SKM-1 (cell line): Measurements from ENCODE around the gene ERC2.
"Not testable (repeated sequence)": the region's sequence is repeated elsewhere in the genome, so short reads cannot be mapped to it uniquely, and the experiment has no call there.

Experiments
- DNase-seq: peaks from one replicate; lab custom pipeline; 2025; ENCODE audit not compliant: unreplicated experiment; lab: John Stamatoyannopoulos, UW

ERC2 gene

DNA sequence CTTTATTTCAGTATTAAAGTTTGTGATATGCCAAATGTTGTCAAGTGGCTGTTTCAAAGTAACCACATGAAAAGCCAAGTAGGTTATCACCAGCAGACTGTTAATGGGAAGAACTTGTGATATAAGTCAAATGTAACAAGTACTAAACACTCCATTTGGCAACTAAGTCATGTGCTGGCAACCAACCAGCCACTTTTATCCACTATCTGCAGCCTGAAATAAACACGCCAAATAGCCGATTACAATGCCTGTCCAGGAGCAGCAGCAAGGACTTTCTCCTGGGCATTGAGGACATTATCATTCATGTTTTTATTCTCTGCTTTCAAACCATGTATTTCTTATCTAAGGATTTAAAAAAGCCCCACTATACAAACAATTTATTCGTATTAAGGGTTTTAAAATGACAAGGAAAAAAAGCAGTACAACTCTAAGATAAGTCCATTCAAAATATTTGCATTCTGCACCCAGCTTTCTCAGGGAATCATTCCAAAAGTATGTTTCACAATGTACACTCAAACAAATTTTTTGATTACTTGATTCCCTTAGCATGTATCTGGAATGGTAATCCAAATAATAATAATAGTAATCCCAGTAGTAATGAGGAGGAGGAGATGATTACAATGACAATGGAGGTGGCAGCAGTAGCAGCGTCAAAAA is 448.6 kb downstream of the ERC2 start:
- no peak for DNase-seq

DNA sequence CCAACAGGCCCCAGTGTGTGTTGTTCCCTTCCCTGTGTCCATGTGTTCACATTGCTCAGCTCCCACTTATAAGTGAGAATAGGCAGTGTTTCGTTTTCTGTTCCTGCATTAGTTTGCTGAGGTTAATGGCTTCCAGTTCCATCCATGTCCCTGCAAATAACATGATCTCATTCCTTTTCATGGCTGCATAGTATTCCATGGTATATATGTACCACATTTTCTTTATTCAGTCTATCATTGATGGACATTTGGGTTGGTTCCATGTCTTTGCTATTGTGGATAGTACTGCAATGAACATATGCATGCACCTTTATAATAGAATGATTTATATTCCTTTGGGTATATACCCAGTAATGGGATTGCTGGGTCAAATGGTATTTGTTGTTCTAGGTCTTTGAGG is 452.9 kb downstream of the ERC2 start:
- DNase-seq: not testable (repeated sequence)

DNA sequence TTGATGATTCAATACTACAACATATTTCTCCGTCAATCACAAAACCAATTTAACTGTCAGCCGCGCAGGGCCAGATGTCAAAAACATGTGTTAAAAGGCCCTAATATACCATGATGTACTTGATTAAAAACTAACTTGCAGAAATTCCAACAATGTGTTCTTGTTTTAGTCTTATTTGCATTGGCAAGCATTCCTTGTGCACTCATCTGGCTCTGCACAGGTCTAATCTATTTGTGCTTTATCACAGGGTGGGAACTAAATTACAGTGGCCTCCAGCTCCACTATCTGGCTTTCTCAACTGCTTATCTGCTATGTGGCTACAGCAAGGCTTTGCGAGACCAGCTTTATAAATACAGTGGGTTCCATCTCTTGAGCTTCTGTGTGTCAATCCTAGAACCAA is 455.5 kb downstream of the ERC2 start:
- DNase-seq: no peak

DNA sequence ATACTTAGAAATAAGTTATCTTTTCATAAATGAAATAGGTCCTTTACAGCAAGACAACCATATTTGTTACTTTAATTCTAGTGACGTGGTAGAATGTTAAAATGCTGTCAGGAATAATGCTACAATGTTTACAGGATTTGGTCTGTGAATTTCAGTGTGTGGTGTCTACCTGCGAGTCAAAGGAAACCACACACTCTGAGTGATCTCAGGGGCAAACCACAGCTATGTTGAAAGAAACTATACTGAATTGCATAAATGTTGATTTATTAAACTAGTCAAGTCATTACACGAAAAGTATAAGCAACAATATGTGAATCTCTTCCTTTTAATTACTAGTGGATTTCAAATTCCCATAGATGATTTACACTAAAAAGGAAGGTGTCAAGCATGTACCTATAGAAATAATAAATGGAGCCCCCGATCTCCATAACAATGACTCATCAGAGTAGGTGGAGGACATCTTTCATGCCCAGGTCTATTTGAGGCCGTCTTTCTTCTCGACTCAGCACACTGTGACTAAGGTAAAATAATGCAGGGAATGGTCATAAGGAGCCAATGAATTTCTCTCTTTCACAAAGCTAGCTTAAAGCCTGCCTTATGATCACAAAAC is 463.0 kb downstream of the ERC2 start:
- no peak for DNase-seq

DNA sequence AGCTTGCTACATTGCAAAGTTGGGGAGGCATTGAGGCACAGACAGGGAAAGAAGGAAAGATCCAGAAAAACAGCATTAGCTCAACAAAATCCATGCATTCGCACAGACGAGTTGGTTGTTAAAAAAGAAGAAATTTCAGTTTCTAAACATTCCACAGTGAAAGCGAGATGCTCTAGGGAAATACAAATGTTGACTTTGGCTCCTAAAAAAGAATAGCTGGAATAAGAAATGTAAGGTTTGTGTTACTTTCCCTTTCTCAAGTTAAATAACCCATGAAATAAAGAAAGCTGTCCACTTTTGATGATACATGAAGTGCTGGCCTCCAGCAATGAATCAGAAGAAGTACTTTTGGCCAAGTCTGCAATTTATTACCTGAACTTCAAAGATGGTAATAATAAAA is 465.1 kb downstream of the ERC2 start:
- no peak for DNase-seq

DNA sequence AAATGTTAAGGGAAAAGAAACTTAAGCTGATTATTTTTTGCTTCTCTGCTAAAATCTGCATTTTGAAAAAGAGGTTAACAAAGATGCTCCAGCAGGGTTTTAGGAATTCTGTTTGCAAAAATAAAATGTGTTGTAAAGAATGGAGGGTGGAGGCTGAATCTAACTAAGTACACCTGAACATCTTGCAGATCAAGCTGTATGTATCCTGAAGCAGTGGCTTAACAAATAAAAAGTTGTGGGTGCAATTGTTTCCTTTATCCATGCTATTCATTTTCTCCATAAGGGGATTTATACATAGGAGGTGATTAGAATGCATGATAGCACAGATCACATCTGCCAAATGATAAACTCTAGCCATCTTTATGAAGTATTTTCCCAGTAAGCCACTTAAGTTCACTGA is 466.3 kb downstream of the ERC2 start:
- DNase-seq: no peak

DNA sequence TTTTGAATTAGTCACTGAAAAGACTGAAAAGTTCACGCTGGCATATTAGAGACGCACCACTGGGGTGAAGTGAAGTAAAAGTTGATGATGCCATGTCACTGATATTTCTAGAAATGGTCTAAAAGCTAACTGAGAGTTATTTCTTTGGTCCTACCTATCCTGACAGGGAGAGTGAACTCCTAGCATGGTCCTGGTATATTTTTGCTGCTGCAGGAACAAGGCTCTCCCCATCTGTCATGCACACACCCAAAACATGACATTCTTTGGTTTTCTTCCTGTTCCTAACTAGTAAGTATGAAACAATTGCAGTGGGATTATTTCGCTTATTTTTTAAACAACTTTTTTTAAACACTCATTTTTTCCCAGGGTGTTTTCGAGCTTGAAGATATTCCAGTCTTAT is 466.7 kb downstream of the ERC2 start:
- DNase-seq: no peak

DNA sequence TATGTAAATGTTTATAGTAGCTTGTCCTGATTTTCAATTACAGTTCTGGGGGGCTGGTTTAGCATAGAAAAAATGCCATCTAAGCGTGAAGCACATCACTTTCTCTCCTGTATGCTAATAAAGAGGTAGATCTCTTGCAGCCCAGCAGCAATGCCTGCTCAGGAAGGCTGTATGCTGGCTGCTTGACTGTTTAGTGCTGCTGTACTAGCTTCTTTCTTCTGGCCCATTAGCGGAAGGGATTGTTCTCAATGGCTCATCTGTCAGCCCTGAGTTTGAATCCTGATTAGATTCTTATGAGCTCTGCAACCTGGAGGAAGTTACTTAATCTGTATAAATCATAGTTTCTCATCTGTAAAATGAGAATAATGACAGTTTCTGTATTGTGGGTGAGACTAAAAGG is 478.9 kb downstream of the ERC2 start:
- no peak for DNase-seq

DNA sequence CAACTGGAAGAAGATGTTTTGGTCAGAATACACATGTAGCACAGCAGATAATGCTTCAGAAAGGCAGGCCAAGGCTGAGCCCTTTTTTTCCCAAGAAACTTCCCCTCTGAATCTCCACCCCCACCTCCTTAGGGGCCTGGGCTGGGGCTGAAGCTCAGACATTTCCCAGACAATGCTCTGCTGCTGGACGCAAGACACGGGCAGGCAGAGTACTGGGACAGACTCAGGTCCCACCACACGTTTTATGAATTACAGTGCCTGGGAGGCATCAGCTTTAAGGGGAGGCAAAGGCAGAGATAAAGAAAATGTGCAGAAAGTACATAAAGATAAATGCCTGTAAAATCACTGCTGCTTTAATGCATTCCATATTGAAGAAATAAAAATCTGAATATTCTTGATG is 479.4 kb downstream of the ERC2 start:
- no peak for DNase-seq

DNA sequence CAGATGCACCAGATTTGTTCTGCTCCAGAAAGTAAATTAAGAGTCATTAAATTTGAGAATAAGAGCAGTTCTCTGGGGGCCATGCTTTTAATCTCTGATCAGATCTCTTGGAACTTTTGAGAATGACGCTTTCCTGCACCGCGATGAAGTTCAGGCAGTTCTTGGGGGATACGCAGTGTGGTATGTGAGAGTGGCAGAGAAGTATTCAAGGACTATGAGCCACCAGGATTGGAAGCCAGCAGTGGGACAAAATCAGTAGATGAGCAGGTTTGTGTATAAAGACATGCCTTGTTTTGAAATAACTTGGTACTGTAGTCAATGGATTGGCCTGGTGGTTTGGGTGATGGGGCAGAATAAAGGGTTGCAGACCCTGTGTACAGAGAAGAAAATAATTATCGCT is 483.6 kb downstream of the ERC2 start:
- no peak for DNase-seq

DNA sequence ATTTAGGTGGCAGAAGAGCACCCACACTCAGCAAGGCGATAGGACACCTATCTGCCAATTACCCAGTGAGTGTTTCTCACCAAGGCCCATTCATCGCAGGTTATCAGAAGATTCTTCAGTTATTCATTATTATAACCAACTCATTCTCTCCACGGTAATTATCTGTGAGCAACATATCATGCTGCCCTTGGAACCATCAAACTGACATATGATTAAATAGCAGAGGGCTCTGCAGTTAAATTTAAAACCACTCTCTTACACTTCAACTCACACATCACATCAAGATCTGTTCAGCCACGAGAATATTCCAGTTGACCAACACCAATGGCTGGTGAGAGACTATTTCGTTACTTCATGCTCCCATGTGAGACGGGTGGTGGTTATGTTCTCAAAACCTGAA is 489.3 kb downstream of the ERC2 start:
- DNase-seq: no peak

DNA sequence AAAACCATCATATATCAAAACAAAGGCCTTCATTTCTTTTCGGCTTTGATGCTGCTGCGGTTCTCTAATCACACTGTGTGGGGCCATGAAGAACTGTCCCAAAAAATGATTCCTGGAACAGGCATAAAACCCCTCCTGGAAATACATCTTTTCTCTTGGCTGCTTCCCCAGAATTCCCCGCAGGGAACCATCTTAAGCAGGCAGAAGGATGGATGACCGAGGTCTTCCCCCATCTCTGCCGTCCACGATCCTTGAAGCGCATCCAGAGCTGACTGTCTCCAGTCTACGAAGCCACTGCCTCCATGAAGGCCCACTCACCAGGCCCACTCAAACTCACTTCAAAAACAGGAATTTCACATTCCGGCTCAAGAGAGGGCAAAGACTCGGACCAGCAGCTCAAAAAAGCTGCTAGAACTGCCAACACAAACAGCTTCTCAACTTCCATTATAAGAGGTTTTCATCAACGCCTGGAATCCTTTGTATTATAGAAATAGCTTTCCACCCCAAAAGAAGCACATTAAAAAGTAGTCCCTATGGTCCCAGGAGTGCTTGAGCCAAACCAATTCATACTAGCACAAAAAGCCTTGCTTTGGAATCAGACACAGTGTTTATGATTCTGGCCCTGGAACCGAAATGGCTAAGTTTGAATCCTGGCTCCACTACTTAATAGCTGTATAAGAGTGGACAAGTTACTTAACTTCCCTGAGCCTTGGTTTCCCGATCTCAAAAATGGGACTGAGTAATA is 493.7 kb downstream of the ERC2 start:
- DNase-seq: no peak

DNA sequence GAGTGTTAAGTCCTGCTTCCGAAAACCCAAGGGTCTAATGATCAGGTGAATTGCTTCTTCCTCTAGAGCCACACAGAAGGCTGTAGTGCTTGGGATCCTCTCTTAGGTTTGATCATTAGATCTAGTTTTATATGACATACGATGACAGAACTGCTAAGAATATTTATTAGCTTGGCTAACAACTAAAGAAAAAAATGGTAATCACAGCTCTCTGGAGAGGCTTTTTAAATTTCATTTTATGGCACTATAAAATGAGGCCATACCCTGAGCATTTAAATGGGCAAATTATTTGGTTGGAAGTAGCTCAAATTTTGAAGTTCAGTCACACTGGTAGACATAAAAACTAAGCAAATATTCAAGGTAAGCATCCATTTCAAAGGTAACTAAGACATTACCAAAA is 498.6 kb downstream of the ERC2 start:
- DNase-seq: no peak

DNA sequence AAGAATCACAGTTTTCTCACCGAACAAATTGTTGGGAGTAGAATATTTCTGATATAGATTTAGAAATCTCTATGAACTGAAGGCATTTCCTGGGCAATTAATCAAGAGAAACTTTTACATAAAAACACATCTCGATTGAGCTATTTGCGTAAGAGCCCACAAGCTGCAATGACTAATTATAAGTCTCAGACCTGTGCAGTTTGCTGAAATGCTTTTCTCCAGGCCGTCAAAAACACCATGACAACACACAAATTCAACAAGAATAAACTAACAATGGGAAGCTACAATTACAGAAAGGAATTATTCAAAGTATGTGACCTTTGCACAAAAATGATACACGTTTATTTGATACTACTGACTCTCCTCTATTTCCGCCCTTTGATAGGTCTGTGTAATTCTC is 499.9 kb downstream of the ERC2 start:
- no peak for DNase-seq

DNA sequence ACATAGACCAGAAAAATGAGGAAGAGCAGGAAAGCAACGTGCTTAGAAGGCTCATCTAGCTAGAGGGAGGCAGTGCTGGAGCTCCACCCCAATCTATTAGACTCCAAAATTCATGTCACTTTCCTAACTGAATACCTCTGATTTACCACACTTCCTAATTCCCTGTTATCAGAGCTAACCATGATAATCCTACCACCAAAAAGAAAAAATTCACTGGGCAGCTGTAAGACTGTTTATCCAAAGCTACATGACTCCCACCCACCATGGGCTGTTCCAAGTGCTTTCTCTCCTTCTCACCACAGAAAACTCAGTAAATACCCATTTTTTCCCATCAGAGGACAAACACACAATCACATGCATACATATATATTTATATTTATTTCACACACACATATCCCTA is 501.7 kb downstream of the ERC2 start:
- DNase-seq: no peak

DNA sequence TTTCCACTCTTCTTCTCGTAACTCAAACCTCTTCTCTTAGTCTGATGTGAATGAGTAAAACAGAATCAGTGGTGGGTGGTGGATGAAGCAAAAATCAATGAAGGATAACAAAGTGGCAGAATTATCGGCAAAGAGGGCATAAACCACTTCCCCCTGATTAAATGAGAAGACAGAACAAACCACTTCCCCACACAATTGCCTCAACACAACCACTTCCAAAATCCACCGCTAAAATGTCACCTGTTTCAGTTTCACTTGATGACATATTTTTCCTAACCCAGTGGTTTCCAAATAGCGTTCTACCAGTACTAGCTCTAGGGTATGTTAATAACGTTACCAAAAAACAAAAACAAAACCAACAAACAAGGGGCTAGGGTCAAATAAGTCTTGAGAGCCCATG is 502.5 kb downstream of the ERC2 start:
- DNase-seq: no peak

DNA sequence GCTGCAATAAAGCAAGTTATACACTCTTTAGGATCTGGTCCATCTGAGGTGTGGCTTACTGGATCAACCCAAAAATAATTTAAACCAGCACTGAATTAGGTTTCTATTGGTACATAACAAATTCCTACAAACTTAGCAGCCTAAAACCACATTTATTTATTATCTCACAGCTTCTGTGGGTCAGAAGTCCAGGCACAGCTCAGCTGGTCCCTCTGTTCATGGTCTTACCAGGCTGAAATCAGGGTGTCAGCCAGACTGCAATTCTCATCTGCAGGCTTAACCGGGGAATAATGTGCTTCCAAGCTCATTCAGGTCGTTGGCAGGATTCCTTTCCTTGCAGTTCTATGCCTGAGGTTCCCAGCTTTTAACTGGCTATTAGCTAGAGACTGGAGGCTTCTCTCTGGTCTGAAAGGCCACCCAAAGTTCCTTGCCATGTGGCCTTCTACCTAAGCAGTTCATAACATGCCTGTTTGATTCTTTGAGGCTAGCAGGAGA is 503.7 kb downstream of the ERC2 start:
- no peak for DNase-seq

DNA sequence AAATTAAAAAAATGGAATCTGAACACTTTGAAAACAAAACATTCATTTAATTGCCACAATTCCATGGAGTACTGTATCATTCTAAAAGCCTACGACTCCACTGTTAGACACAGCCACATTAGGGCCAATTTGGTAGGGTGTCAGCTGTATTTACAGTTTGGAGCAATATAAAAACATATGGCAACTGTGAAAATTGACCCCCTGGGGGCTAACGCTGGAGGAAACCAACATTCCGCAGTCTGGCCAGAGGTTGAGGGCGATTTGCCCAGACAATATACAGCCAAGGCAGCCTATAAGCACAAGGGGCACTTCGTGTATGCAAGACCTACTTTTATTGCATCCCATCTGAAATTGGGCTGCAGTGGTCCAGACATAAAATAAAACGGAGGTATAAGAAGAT is 504.7 kb downstream of the ERC2 start:
- DNase-seq: no peak

DNA sequence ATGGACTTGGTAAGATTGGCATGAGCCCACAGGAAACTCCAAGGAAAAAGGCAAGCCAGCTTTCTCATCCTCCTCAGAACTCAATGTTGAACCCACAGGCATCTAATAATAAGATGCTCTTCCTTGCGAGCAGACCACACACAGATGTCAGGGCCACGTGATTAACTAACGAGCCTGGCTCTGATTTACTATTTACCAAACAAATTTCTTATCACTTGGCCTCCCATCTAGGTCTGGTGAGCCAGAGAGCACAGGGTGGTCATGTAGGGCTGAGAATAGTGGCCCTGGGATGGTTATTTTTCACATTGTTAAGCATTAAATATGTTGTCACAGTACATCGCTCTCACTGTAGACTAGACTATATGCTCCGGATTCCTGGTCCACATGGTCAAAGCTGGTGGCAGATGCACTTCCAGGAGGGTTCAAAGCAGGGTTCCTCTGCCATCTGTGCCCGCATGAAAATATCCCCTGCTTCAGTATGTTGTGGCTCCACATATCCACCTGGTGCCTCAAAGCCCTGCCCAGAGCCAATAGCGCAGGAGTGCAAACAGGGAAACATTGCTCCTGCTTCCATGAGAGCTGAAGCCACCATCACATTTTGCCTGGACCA is 508.7 kb downstream of the ERC2 start:
- no peak for DNase-seq

DNA sequence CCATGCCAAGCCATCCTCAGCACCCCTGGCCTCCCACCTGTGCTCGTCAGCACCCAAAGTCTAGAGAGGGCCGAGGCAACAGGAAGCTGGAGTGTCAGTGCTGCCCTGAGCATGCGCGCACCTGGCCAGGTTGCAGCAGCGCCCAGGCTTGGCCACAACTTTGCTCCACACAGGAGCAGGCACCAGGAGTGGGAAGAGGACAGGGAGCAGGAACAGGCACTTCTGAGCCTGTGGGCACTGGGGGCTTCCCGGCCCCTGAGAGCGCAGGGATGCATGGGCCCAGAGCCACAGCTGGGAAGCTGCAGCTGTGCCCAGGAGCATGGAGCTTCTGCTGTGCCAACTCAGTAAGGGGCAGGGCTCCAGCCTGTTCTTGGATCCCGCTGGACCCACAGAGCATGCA is 509.7 kb downstream of the ERC2 start:
- no peak for DNase-seq

DNA sequence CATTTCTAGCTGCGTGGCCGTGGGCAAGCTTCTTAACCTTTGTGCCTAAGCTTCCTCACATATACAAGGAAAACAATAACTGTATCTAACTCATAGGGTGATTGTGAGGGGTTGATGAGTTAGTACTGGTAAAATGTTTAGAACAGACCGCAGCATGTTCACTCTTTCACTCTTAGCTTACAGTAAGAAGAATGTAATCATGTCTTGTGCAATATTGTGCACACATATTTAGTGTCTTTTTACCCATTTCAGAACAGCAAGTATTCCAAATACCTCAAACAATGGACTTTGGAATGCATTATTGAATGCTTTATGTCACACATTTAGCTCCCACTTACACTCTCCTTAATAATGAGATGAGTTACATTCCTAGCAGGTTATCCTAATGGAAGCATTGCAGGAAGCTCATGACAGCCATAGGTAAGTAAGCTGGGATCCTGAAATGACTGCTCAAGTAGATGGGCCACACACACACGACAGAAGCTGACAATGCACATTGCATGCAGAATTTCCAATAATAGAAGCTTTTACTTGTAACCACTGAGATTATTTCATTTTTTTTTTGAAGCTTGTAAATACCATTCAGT is 512.3 kb downstream of the ERC2 start:
- no peak for DNase-seq

DNA sequence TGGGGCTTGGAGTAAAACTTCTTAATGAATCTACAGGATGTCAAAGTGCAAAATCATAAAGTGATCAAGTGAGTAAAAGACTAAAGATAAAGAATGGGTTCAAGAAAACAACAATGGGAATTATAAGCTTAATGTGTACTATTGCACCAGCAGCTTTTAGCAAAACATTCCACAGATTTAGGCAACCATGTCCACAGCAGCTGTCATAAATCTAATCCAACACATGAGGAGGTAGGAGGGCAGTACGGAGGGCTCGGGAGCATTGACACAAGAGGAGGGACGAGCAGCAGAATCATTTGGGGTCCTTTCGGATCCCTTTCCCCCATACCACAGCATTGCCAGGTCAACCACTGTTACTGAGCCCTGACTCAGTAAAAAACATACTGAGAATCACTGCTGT is 516.9 kb downstream of the ERC2 start:
- no peak for DNase-seq
